Ovary (tissue), 9 donors: ENCODE results near the gene DGCR8. TPM values are rescaled to one million over a fixed set of nuclear protein-coding genes. Genes with fewer than 3 reads are reported as not detected.

Experiments used
- DNase-seq, 5 donors: peaks; one replicate each; pipeline ENCODE4 v3.0.0-alpha.2; 2019 to 2020
- H3K27ac ChIP-seq, 2 donors: fragments of 200-600 bp; one replicate each; pipeline versions ENCODE4 v1.5.1 to v1.8.0; 2019 to 2022
- H3K27me3 ChIP-seq: fragments of 200-600 bp; one replicate; pipeline ENCODE4 v1.8.0; 2022
- H3K36me3 ChIP-seq: fragments of 200-600 bp; sonication (generic); one replicate; pipeline ENCODE4 v1.5.1; 2019
- H3K4me1 ChIP-seq: one replicate; pipeline ENCODE4 v1.8.1; 2013; ENCODE audit warnings: mild to moderate bottlenecking, moderate library complexity; ENCODE audit not compliant: insufficient read depth
- H3K4me3 ChIP-seq: fragments of 200-600 bp; sonication (generic); one replicate; pipeline ENCODE4 v1.5.1; 2017
- H3K9me3 ChIP-seq, 2 donors: fragments of 200-600 bp in 1 of 2; sonication (generic) in 1 of 2; one replicate each; pipeline versions ENCODE4 v1.5.1 to v1.8.1; 2013 to 2019; ENCODE audit warnings: mild to moderate bottlenecking in 1 of 2, moderate library complexity in 1 of 2
- CTCF ChIP-seq, 3 donors: fragments of 450-650 bp in 2 of 3; fragments of 200-600 bp in 1 of 3; IDR thresholded peaks; one replicate each; pipeline versions ENCODE4 v1.5.1 to v1.8.0; 2016 to 2022; ENCODE audit warnings: antibody characterized with exemption in 3 of 3, mild to moderate bottlenecking in 1 of 3
- EP300 ChIP-seq: sonication (generic); formaldehyde crosslinking; IDR thresholded peaks from one replicate; pipeline ENCODE4 v1.6.1; 2017; ENCODE audit warnings: antibody characterized with exemption
- POLR2A ChIP-seq: fragments of 450-650 bp; IDR thresholded peaks from one replicate; pipeline ENCODE4 v1.6.1; 2017; ENCODE audit warnings: antibody characterized with exemption, mild to moderate bottlenecking, moderate library complexity
- WGBS, 3 donors: extraction: QIAGEN DNeasy Blood & Tissue Kit in 1 of 3; methylation state at CpG; one replicate each; pipeline versions ENCODE4 v1.1.5 to v1.1.7; 2013 to 2017; 5-methylcytosine and 5-hydroxymethylcytosine counted together
- intact Hi-C, 4 donors: fragments of 100-400 bp; cut with DNase I; formaldehyde crosslinking; loops; one replicate each; pipeline versions ENCODE4 v1.11.0 to v1.15.1; 2022 to 2023
- polyA plus RNA-seq, 2 donors: library from polyadenylated mRNA; stranded (reverse); fragments of 200-250 nt in 1 of 2; fragments of 350-450 nt in 1 of 2; fragmentation: Illumina TruSeq in 1 of 2; extraction: RNeasy Lipid Tissue Mini Kit (QIAGEN cat#74804) in 1 of 2; gene quantifications; one replicate each; pipeline ENCODE4 v1.2.3, GENCODE V29; 2013 to 2014
- total RNA-seq, 7 donors: library from RNA; depleted of rRNA in 2 of 7; stranded (reverse); fragments of >200 nt in 2 of 7; fragmentation: NEBNext Ultra II Directional in 3 of 7; extraction: Animal tissue kit (Norgen Biotek cat#: 25700) in 3 of 7; gene quantifications; one replicate each; pipeline versions ENCODE4 v1.1.0 to v1.2.4, GENCODE V29; 2016 to 2023
- donor health status: DM: no; HTN: no; CAD: no; lungs with moderate emphysema.
- donor health status: DM: no; HTN: no; CAD: no.
- donor health status: Bipolar disorder and iron deficiency.
- donor health status: DM: yes; HTN: yes; CAD: no.
- donor health status: DM: no; HTN: no; CAD: no.
- donor health status: DM: yes; HTN: yes; CAD: no.

DGCR8 gene
- total and polyA plus RNA-seq, 9 donors: 15.9 to 46.5 (median 37.6) TPM

- intact Hi-C loops: loop anchor here in 1 of 4 donors (10.0 kb wide), 1 partner anchor 153 kb away; no protein-coding TSS in a partner anchor
- DNase-seq: no peak
- Histone ChIP-seq H3K4me1 (peaks cover 5% of the 10 kb centered on the region), H3K9me3 (no peaks in the 10 kb centered on the region), H3K27ac (no peak overlapping the region), H3K36me3 (no peaks in the 10 kb centered on the region), H3K27me3 (no peaks in the 10 kb centered on the region), H3K4me3 (no peak overlapping the region)
- no peak for TF ChIP-seq POLR2A
- no peak for TF ChIP-seq CTCF (IDR thresholded peaks at IDR 0.05)
- TF ChIP-seq EP300: no peak
- WGBS, 3 donors: 65 to 76% (median 65%) methylated on average over 17 of the region's 17 CpGs
These were observed 48.0 kb downstream of the DGCR8 start for GRCh38 chr22:20127869-20128618.

DNA sequence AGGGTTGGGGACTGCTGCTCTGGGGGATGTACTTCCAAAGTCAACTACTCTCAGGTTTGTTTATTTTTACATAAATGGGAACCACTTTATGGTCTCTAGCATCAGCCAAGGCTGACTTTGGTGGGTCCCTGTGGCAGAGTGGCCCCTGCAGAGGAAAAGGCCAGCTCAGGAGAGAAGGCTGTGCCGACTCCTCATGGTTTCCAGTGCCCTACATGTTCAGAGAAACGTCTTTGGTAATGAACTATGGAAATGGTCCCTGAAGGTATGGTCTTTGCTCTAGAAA, 48.5 kb downstream of the DGCR8 start:
- intact Hi-C loops: loop anchor here in 1 of 4 donors (10.0 kb wide), 1 partner anchor 154 kb away; no protein-coding TSS in a partner anchor
- TF ChIP-seq EP300: no peak
- no peak for TF ChIP-seq POLR2A
- TF ChIP-seq CTCF (IDR thresholded peaks at IDR 0.05): no peak
- Histone ChIP-seq H3K4me1 (peaks cover 6% of the 10 kb centered on the region), H3K4me3 (no peak overlapping the region), H3K36me3 (no peaks in the 10 kb centered on the region), H3K9me3 (no peaks in the 10 kb centered on the region), H3K27ac (no peak overlapping the region), H3K27me3 (no peaks in the 10 kb centered on the region)
- WGBS, 3 donors: 40 to 53% (median 49%) methylated on average over 2 of the region's 2 CpGs
- no peak for DNase-seq

DNA sequence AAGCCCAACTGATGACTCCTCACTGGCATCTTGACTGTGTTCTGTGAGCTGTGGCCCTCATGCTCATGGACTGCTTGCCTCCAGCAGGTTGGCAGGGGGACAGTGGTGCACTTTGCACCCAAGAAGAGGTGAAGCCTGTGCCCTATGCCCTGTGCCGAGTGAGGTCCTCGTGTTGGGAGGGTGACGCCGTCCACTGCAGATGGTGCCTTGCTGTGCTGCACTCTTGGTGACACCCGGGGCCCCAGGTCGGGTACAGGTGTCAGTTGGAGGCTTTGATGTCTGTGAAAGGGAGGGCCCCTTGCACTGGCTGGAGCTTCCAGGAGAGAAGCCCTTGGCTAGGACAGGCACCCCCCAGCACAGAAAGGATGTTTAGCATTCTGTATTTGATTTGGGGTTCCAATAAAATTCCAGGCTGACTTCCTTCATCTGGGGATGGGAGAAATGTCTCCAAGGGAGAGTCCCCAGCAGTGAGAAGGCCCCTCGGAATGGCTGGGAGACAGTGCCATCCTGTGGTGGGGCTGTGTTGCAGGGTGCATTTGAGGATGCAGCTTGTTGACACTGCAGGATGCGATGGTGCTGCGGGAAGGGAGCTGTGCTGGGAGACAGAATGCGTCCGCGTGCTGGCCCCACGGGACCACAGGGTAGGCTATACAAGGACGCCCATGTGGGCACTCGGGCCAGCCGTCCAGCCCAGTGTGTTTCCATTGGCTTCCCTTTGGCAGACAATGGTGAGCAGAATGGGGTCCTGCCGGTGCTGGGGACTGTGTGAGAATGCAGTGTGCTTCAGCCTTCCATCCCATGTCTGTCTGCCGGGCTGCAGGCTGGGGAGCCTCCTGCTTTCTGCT, 49.1 kb downstream of the DGCR8 start:
- no peak overlapping the region for H3K27ac ChIP-seq
- DNase-seq: no peak
- H3K27me3 ChIP-seq: no peaks in the 10 kb centered on the region
- no peak for TF ChIP-seq CTCF (IDR thresholded peaks at IDR 0.05)
- TF ChIP-seq EP300: no peak
- TF ChIP-seq POLR2A: no peak
- H3K9me3 ChIP-seq: no peaks in the 10 kb centered on the region
- H3K4me3 ChIP-seq: no peak overlapping the region
- 29 to 34% (median 29%) methylated on average over 16 to 18 of the region's 18 CpGs for WGBS, 3 donors
- H3K36me3 ChIP-seq: no peaks in the 10 kb centered on the region
- H3K4me1 ChIP-seq: peaks cover 6% of the 10 kb centered on the region
- intact Hi-C loops: loop anchor here in 1 of 4 donors (10.0 kb wide), 1 partner anchor 154 kb away; no protein-coding TSS in a partner anchor

DNA sequence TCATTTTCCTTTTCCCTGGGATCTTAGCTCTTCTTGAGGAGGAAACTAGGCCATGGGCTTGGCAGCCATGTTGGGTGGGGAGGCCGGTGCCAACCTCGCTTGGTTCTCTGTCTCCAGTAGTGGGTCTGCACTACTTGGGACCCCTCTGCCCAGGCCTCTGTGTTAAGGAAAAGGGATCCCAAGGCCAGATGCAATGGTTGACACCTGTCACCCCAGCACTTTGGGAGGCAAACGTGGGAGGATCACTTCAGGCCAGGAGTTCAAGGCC, 49.6 kb downstream of the DGCR8 start:
- Histone ChIP-seq H3K27ac (no peak overlapping the region), H3K36me3 (no peaks in the 10 kb centered on the region), H3K9me3 (no peaks in the 10 kb centered on the region), H3K4me3 (no peak overlapping the region), H3K27me3 (no peaks in the 10 kb centered on the region), H3K4me1 (peaks cover 6% of the 10 kb centered on the region)
- WGBS, 3 donors: 57 to 74% (median 59%) methylated on average over 3 of the region's 3 CpGs
- TF ChIP-seq CTCF (IDR thresholded peaks at IDR 0.05) (no peak), EP300 (no peak), POLR2A (no peak)
- intact Hi-C loops: loop anchor here in 2 of 4 donors (10.0 kb wide), 2 partner anchors 65 to 155 kb away; no protein-coding TSS in a partner anchor
- DNase-seq: no peak
